NCI-H187 treated with DMSO at 0.1 percent for 48 hours (cell line): ENCODE measurements around the gene BUD31.
"Not testable (repeated sequence)": the region's sequence is repeated elsewhere in the genome, so short reads cannot be mapped to it uniquely, and the experiment has no call there.

Experiments used
- DNase-seq: peaks from one replicate; lab custom pipeline; 2025; lab: John Stamatoyannopoulos, UW

The BUD31 gene

GRCh38 chr7:99399597-99399996, 9.2 kb upstream of the BUD31 start:
- no peak for DNase-seq

- no peak for DNase-seq
Measured at GRCh38 chr7:99402854-99403253, 5.9 kb upstream of the BUD31 start.

- DNase-seq: no peak
Measured at GRCh38 chr7:99403764-99404163, 5.0 kb upstream of the BUD31 start.

- DNase-seq: no peak
Measured at GRCh38 chr7:99404235-99404976, 4.4 kb upstream of the BUD31 start.

GRCh38 chr7:99404977-99405320, 3.8 kb upstream of the BUD31 start:
- no peak for DNase-seq

GRCh38 chr7:99406557-99406956, 2.2 kb upstream of the BUD31 start:
- DNase-seq: no peak

GRCh38 chr7:99407872-99408378, 844 bp upstream of the BUD31 start:
- no peak for DNase-seq

GRCh38 chr7:99409192-99409572, 413 bp downstream of the BUD31 start:
- DNase-seq: no peak

GRCh38 chr7:99409806-99410205, 1.0 kb downstream of the BUD31 start:
- no peak for DNase-seq

GRCh38 chr7:99410635-99411034, 1.9 kb downstream of the BUD31 start:
- DNase-seq: no peak

- DNase-seq: not testable (repeated sequence)
Measured at GRCh38 chr7:99415513-99416127, 6.9 kb downstream of the BUD31 start.

- DNase-seq: no peak
Measured at GRCh38 chr7:99418260-99418659, 9.5 kb downstream of the BUD31 start.

- no peak for DNase-seq
Measured at GRCh38 chr7:99419323-99420021, 10.7 kb downstream of the BUD31 start.

- no peak for DNase-seq
Measured at GRCh38 chr7:99420213-99420612, 11.4 kb downstream of the BUD31 start.

- no peak for DNase-seq
Measured at GRCh38 chr7:99420986-99421385, 12.2 kb downstream of the BUD31 start.

GRCh38 chr7:99422186-99422585, 13.4 kb downstream of the BUD31 start:
- DNase-seq: peak; percentile 19

GRCh38 chr7:99422625-99423024, 13.9 kb downstream of the BUD31 start:
- DNase-seq: peak; percentile 67

- no peak for DNase-seq
Measured at GRCh38 chr7:99424932-99425730, 16.4 kb downstream of the BUD31 start.

GRCh38 chr7:99428972-99429566, 20.3 kb downstream of the BUD31 start:
- no peak for DNase-seq

- no peak for DNase-seq
Measured at GRCh38 chr7:99429756-99430155, 21.0 kb downstream of the BUD31 start.

GRCh38 chr7:99431756-99432540, 23.2 kb downstream of the BUD31 start:
- not testable (repeated sequence) for DNase-seq
